Measurements from ENCODE around the gene PAFAH1B1.

DNA sequence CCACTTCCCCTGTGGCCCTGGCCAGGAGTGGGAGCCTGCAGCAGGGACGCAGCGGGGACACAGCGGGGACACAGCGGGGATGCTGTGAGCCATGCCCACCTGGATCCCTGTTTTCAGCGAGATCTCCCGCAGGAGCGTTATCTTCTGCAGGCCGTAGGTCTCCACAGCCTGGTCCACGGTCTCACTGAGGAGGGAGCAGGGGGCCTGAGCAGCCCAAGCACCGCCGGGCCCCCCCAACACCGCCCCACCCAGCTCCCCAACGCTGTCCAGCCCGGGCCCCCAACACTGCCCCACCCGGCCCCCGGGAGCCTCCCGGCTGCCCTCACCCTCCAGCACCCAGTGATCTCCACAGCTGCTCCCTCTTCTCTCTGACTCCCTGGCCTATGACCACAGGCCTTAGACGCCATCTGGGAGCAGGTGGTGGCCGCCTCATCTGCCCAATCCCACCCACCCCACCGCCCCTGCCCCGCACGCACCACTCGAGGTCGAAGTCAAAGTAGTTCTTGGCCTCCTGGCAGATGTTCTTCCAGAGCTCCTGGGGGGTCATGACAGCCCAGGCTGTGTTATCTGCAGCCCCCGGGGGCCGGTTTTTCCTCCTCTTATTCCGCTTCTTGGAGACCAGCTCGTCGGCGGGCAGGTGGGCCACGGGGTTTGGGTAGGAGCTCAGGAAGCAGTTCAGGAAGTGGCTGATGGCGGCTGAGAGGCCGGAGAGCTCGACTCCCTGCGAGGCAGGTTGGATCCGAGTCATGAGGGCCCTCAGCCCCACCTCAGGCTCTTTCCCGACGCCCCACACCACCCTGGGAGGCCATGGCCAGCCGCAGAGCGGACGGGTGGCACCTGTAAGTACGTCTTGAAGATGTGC is 101.2 kb downstream of the PAFAH1B1 start:
- TF ChIP-seq, protein P1, sequence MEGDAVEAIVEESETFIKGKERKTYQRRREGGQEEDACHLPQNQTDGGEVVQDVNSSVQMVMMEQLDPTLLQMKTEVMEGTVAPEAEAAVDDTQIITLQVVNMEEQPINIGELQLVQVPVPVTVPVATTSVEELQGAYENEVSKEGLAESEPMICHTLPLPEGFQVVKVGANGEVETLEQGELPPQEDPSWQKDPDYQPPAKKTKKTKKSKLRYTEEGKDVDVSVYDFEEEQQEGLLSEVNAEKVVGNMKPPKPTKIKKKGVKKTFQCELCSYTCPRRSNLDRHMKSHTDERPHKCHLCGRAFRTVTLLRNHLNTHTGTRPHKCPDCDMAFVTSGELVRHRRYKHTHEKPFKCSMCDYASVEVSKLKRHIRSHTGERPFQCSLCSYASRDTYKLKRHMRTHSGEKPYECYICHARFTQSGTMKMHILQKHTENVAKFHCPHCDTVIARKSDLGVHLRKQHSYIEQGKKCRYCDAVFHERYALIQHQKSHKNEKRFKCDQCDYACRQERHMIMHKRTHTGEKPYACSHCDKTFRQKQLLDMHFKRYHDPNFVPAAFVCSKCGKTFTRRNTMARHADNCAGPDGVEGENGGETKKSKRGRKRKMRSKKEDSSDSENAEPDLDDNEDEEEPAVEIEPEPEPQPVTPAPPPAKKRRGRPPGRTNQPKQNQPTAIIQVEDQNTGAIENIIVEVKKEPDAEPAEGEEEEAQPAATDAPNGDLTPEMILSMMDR (IDR thresholded peaks at IDR 0.05) = no peak
- no peak for TF ChIP-seq POLR2A (IDR thresholded peaks at IDR 0.05)
